Epithelial cell of proximal tubule (primary cell): ENCODE data around the gene LRCOL1. TPM values are rescaled to one million over a fixed set of nuclear protein-coding genes. Genes with fewer than 3 reads are reported as not detected.

Experiments used
- DNase-seq: peaks from one replicate; pipeline ENCODE4 v3.0.0-alpha.2; 2011; ENCODE audit warnings: low read depth
- H3K4me3 ChIP-seq: 2 replicates; pipeline ENCODE4 v1.5.1; 2011; ENCODE audit warnings: low read depth, mild to moderate bottlenecking, low read length
- CTCF ChIP-seq: conservative IDR thresholded peaks from 2 replicates; pipeline ENCODE4 v1.5.1; 2012; ENCODE audit warnings: low read depth, mild to moderate bottlenecking, low read length
- total RNA-seq: library from RNA; depleted of rRNA; stranded (reverse); fragments of >200 nt; gene quantifications from 2 replicates; pipeline ENCODE4 v1.2.3, GENCODE V29; 2015

The LRCOL1 gene
- total RNA-seq, 1 donor from 2014 or later = not detected

- no peak for TF ChIP-seq CTCF
- no peak overlapping the region for H3K4me3 ChIP-seq
- DNase-seq = no peak
Observed at GRCh38 chr12:132634411-132634990, 24.1 kb upstream of the LRCOL1 start.

GRCh38 chr12:132633901-132634300, 23.5 kb upstream of the LRCOL1 start:
- H3K4me3 ChIP-seq = no peak overlapping the region
- DNase-seq = no peak
- TF ChIP-seq CTCF = no peak

GRCh38 chr12:132633398-132633797, 23.0 kb upstream of the LRCOL1 start:
- H3K4me3 ChIP-seq = no peak overlapping the region
- no peak for TF ChIP-seq CTCF
- no peak for DNase-seq

- no peak overlapping the region for H3K4me3 ChIP-seq
- no peak for TF ChIP-seq CTCF
- no peak for DNase-seq
Observed at GRCh38 chr12:132632521-132633228, 22.3 kb upstream of the LRCOL1 start.

- no peak for DNase-seq
Observed at GRCh38 chr12:132631666-132632065, 21.3 kb upstream of the LRCOL1 start.

GRCh38 chr12:132630672-132631071, 20.3 kb upstream of the LRCOL1 start:
- no peak for TF ChIP-seq CTCF
- no peak overlapping the region for H3K4me3 ChIP-seq
- DNase-seq = no peak

More at GRCh38 chr12:132631666-132632065, 21.3 kb upstream of the LRCOL1 start:
- TF ChIP-seq CTCF = no peak
- H3K4me3 ChIP-seq = no peak overlapping the region

- no peak for DNase-seq
- TF ChIP-seq CTCF = no peak
- no peak overlapping the region for H3K4me3 ChIP-seq
Observed at GRCh38 chr12:132629330-132629729, 18.9 kb upstream of the LRCOL1 start.
